ENCODE measurements around the gene NELFB. TPM values are rescaled to one million over a fixed set of nuclear protein-coding genes. Genes with fewer than 3 reads are reported as not detected.
A peak's percentile ranks its signal among the peaks of the same experiment; 100 is the strongest.

The NELFB gene
- total and polyA plus RNA-seq, 9 of the 15 experiments (the other 6 are each of a cell fraction or from before 2014, with no cell fraction given): 0.24 to 84.0 (median 29.7) TPM

DNA sequence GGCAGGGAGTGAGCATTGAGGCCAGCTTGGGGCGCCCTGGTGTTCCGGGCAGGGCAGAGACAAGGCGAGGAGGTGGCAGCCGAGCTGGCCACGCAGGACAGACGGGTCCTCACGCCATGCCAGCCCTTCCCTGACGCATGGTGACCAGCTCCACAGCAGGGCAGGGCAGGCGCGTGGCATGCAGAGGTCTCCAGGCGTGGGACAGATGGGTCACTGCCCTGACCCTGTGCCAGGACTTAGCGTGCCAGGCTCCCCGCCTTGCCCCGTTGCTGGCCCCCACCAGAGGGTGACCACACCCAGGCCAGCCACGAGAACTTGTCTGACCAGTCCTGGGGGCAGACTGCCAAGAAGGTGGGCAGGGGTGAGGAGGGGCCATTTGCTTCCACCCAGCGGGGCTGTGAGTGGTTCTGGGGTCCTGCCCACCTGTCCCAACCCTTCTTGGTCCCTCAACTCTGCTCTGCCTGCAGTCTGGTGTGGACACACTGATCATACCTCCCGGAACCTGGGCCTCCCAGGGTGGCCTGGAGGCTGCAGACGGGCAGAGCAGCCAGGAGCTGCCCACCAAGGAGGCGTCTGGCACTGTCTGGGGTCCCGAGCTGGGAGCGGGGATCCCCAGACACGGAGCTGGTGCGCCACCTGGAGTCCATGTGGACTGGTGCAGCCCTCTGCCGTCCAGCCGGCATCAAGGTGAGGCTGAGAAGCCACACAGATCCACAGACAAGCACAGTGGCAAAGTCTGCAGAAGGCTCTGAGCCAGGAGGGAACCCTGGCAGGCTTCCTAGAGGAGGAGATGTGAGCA lies 27.9 kb upstream of the NELFB start, which contains the start of gene RNF224 (continued):
- no peak for TF ChIP-seq BCL6 (CRISPR knock-in tag; IDR thresholded peaks at IDR 0.05)
- no peak for TF ChIP-seq GTF2F1 (IDR thresholded peaks at IDR 0.05; ENCODE audit: low read depth, low read length)
- TF ChIP-seq ZNF395 (CRISPR knock-in tag; IDR thresholded peaks at IDR 0.05): no peak
- TF ChIP-seq ZNF766 (CRISPR knock-in tag; conservative IDR thresholded peaks at IDR 0.05): no peak
- TF ChIP-seq, protein P1, sequence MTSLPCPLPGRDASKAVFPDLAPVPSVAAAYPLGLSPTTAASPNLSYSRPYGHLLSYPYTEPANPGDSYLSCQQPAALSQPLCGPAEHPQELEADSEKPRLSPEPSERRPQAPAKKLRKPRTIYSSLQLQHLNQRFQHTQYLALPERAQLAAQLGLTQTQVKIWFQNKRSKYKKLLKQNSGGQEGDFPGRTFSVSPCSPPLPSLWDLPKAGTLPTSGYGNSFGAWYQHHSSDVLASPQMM (CRISPR knock-in tag; IDR thresholded peaks at IDR 0.05): no peak
- no peak for TF ChIP-seq NCOA1 (IDR thresholded peaks at IDR 0.05; ENCODE audit: low read depth)
- no peak for TF ChIP-seq HDAC3 (IDR thresholded peaks at IDR 0.05; ENCODE audit: borderline replicate concordance, partially characterized antibody)
- TF ChIP-seq, protein P2, sequence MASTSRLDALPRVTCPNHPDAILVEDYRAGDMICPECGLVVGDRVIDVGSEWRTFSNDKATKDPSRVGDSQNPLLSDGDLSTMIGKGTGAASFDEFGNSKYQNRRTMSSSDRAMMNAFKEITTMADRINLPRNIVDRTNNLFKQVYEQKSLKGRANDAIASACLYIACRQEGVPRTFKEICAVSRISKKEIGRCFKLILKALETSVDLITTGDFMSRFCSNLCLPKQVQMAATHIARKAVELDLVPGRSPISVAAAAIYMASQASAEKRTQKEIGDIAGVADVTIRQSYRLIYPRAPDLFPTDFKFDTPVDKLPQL (IDR thresholded peaks at IDR 0.05; ENCODE audit: extremely low read depth, insufficient read length): no peak
- TF ChIP-seq, protein P3, sequence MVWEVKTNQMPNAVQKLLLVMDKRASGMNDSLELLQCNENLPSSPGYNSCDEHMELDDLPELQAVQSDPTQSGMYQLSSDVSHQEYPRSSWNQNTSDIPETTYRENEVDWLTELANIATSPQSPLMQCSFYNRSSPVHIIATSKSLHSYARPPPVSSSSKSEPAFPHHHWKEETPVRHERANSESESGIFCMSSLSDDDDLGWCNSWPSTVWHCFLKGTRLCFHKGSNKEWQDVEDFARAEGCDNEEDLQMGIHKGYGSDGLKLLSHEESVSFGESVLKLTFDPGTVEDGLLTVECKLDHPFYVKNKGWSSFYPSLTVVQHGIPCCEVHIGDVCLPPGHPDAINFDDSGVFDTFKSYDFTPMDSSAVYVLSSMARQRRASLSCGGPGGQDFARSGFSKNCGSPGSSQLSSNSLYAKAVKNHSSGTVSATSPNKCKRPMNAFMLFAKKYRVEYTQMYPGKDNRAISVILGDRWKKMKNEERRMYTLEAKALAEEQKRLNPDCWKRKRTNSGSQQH (CRISPR knock-in tag; IDR thresholded peaks at IDR 0.05): no peak
- no peak for TF ChIP-seq ZBTB8A (IDR thresholded peaks at IDR 0.05; ENCODE audit: partially characterized antibody)
- no peak for TF ChIP-seq ZNF165 (CRISPR knock-in tag; IDR thresholded peaks at IDR 0.05; ENCODE audit: borderline replicate concordance)
- no peak for TF ChIP-seq KHSRP (IDR thresholded peaks at IDR 0.05)
- no peak for TF ChIP-seq EP400 (IDR thresholded peaks at IDR 0.05)
- no peak for TF ChIP-seq ZKSCAN8 (CRISPR knock-in tag; IDR thresholded peaks at IDR 0.05)
- 0 out of 2 replicates have a peak, but pooled peaks have one; percentile 8 for TF ChIP-seq JUN (IDR thresholded peaks at IDR 0.05; ENCODE audit: borderline replicate concordance, low read depth, low read length)
- TF ChIP-seq JUN (CRISPR knock-in tag; IDR thresholded peaks at IDR 0.05; ENCODE audit: borderline replicate concordance): no peak
- 0 out of 2 replicates have a peak, but pooled peaks have one; percentile 42 for TF ChIP-seq FOXP1 (CRISPR knock-in tag; IDR thresholded peaks at IDR 0.05)
- TF ChIP-seq MED1 (CRISPR knock-in tag; IDR thresholded peaks at IDR 0.05; ENCODE audit: borderline replicate concordance): no peak
- TF ChIP-seq TEAD4 (IDR thresholded peaks at IDR 0.05; ENCODE audit: low read length): no peak
- TF ChIP-seq TEAD4 (CRISPR knock-in tag; IDR thresholded peaks at IDR 0.05; ENCODE audit: borderline replicate concordance): no peak
- no peak for TF ChIP-seq TCFL5 (CRISPR knock-in tag; conservative IDR thresholded peaks at IDR 0.05)
- TF ChIP-seq NCOR1 (IDR thresholded peaks at IDR 0.05): no peak
- no peak for TF ChIP-seq ELF1 (tag; IDR thresholded peaks at IDR 0.05)
- TF ChIP-seq ZNF175 (CRISPR knock-in tag; IDR thresholded peaks at IDR 0.05; ENCODE audit: low read depth): no peak
- no peak for TF ChIP-seq ZNF75A (CRISPR knock-in tag; IDR thresholded peaks at IDR 0.05)
- no peak for TF ChIP-seq HOXB6 (CRISPR knock-in tag; IDR thresholded peaks at IDR 0.05; ENCODE audit: borderline replicate concordance)
